ENCODE measurements around the gene INA.

Gene INA

DNA sequence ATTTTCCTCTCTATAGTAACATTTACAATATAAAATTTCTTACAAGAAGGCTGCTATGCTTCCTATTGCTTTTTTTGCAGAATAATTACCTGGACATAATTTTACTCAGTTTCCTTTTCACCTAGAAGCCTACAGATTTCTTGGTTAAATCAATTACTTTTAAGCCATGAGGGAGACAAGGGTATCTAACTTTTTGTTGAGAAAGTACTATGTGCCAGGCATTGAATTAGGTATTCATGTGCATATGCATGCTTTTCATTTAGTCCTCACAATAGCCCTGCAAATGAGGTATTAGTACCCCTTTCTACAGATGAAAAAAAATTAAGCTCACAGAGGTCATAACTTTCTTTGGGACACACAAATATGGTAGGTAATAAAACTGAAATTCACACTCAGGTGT lies 57.6 kb downstream of the INA start:
- TF ChIP-seq, protein P1, sequence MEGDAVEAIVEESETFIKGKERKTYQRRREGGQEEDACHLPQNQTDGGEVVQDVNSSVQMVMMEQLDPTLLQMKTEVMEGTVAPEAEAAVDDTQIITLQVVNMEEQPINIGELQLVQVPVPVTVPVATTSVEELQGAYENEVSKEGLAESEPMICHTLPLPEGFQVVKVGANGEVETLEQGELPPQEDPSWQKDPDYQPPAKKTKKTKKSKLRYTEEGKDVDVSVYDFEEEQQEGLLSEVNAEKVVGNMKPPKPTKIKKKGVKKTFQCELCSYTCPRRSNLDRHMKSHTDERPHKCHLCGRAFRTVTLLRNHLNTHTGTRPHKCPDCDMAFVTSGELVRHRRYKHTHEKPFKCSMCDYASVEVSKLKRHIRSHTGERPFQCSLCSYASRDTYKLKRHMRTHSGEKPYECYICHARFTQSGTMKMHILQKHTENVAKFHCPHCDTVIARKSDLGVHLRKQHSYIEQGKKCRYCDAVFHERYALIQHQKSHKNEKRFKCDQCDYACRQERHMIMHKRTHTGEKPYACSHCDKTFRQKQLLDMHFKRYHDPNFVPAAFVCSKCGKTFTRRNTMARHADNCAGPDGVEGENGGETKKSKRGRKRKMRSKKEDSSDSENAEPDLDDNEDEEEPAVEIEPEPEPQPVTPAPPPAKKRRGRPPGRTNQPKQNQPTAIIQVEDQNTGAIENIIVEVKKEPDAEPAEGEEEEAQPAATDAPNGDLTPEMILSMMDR (IDR thresholded peaks at IDR 0.05; ENCODE audit: borderline replicate concordance, control extremely low read depth, extremely low read depth, insufficient read depth, missing control alignments): no peak
- in situ Hi-C loops (cut with MboI; ENCODE audit: low sequenced_read_pairs, unreplicated experiment): no loop called here
- no peak for DNase-seq (ENCODE audit: low spot score)

DNA sequence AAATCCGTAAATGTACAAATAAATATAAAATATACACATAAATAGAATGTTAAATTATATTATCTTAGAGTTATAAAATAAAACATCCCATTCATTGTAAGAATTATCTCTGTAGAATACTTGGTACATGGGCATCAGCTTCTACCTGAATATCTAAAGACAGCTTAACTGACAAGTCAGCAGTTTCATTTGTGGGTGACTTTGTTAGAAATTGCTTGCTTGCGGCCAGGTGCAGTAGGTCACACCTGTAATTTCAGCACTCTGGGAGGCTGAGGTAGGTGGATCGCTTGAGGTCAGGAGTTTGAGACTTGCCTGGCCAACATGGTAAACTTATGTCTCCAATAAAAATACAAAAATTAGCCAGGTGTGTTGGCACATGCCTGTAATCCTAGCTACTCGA lies 59.4 kb downstream of the INA start:
- TF ChIP-seq, protein P1 (IDR thresholded peaks at IDR 0.05; ENCODE audit: borderline replicate concordance, control extremely low read depth, extremely low read depth, insufficient read depth, missing control alignments): no peak
- no peak for DNase-seq (ENCODE audit: low spot score)
- in situ Hi-C loops (cut with MboI; ENCODE audit: low sequenced_read_pairs, unreplicated experiment): no loop called here
